SK-N-DZ (cell line): ENCODE data around the gene ARFRP1.
"Not testable (repeated sequence)": the region's sequence is repeated elsewhere in the genome, so short reads cannot be mapped to it uniquely, and the experiment has no call there.

ENCODE experiments used
- DNase-seq: peaks from one replicate; pipeline ENCODE4 v3.0.0-alpha.2; 2015; ENCODE audit warnings: low spot score
- small RNA-seq, 2 experiments: library from RNA; depleted of rRNA; stranded (forward); fragments of <200 nt; gene quantifications; one replicate each; pipeline ENCODE3, GENCODE V24; 2014

Gene ARFRP1

DNA sequence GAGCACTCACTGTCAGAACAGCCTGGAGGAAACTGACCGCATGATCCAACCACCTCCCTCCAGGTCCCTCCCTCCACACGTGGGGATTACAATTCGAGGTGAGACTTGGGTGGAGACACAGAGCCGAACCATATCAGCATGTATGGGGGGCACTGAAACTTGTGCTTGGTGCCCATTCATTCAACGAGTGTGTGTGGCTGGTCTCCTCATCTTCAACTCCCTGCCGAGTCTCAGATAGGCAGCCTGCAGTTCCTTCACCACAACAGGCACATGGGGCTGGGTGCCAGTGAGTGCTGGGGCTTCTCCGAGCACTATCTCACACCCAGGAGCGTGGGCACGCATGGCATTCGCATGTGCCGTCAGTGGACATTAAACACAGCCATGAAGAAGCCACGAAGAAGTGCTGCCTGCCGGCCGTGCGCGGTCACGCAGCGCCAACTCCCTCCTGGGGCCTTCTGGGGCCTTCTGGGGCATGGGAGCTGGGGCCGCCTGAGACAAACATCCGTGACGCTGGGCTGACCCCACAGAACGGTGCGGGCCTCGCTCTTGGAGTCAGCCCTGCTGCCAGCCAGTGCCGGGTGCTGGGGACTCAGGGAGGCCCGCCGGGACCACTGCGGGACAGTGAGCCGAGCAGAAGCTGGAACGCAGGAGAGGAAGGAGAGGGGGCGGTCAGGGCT lies 50.4 kb downstream of the ARFRP1 start:
- DNase-seq = no peak

DNA sequence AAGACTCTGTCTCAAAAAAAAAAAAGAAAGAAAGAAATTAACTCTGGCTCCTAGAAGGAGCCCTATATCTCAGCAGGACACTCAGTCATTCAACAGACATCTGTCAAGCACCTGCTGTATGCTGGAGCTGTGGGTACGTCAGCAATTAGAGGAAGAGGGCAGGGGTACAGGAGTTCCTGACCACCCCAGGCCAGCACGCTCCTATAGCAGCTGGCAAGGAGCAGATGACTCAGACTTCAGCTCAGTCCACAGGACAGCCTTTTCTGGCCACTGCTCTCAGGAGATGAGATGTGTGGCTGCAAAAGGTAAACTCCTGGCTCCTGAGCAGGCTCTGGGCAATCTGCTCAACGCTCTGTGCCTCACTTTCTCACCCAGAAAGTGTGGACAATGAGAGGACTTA lies 51.3 kb downstream of the ARFRP1 start:
- DNase-seq = no peak

DNA sequence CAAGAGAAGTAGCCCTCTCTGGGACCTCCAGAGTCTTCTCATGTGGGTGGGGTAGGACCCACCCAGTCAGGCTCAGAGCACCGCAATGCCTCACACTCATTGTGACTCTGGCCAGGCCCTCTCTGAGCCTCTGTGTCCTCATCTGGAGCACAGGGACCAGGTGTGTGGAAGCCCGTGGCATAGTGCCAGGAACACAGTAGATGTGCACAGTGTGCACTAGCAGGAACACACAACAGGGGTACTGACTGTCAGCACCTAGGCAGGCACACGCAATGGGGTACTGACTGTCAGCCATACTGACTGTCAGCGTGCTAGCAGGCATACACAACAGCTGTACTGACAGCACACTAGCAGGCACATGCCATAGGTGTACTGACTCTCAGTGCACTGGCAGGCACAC lies 52.5 kb downstream of the ARFRP1 start:
- DNase-seq = no peak

DNA sequence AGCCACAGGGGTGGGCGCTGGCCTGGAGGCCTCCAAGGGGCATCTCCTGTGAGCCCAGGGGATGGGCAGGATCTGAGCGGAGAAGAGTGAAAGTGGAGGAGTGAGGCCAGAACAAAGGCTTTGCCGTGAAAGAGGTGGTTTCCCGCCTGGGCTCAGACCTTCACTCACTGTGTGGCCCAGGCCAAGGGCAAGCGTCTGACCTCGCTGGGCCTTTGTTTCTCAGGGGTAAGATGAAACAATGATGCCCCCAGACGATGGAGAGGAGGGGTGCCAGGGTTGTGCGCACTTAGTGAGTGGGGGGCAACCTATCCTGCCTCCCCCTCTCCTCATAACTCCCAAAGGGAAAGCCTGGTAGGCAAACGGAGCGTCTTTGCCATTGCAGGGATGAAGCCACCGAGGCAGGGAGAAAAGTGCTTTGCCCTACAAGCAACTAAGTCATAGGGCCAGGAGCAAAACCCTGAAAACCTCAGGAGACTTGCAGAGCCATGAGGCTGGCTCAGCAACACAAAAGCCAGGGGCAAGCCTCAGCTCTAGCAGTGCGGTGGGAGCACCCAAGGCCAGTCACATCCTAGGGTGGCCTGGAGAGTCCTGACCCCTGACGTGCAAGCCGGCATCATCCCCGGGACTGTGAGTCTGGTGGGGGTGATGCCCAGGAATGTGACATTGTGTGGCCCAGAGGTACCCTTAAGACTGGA lies 53.7 kb downstream of the ARFRP1 start:
- peak; percentile 44 for DNase-seq

DNA sequence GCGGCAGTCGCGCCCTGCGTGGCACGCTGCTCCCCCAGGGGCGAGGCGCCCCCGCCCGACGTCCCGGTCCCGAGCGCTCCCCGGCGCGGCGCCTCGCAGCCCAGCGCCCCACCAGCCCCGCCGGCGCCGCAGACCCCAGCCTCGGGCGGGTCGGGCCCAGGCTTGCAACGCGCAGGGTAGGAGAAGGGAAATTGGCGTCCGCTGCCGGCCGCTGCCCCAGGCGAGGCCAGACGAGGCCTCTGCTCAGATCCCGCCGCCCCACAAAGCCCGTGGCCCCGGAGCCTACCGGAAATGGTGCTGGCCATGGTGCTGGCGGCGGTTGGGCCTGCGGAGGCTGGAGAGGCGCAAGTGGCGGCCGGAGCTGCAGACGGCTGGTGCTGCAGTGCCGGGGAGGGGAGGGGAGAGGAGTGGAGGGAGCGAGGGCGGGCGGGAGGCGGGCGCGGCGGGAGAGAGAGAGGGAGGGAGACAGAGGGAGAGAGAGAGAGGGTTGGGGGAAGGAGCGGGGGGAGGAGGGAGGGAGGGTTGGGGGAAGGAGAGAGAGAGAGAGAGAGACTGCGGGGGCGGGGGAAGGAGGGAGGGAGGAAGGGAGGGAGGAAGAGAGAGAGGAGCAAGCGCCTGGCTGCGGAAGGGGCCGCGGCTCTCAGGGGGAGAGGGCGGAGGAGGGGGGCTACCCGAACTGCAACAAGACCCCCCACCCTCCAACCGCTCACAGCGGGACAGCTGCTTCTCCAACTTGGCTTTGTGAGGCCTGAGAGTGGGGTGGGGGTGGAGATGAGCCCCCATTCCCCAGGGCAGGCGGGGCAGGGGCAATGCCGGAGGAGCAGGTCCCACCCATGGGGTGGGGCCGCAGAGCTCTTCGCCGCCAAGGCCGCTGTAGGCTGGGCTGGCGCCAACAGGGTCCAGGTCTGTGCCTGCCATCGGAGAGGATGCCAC lies 54.5 kb downstream of the ARFRP1 start, which contains the start of gene STMN3:
TSS of gene STMN3 (minus strand) at position 384 of the 933 bp plus-strand sequence. CDS start at position 305, 79 bp downstream.
- peak; percentile 94 for DNase-seq

DNA sequence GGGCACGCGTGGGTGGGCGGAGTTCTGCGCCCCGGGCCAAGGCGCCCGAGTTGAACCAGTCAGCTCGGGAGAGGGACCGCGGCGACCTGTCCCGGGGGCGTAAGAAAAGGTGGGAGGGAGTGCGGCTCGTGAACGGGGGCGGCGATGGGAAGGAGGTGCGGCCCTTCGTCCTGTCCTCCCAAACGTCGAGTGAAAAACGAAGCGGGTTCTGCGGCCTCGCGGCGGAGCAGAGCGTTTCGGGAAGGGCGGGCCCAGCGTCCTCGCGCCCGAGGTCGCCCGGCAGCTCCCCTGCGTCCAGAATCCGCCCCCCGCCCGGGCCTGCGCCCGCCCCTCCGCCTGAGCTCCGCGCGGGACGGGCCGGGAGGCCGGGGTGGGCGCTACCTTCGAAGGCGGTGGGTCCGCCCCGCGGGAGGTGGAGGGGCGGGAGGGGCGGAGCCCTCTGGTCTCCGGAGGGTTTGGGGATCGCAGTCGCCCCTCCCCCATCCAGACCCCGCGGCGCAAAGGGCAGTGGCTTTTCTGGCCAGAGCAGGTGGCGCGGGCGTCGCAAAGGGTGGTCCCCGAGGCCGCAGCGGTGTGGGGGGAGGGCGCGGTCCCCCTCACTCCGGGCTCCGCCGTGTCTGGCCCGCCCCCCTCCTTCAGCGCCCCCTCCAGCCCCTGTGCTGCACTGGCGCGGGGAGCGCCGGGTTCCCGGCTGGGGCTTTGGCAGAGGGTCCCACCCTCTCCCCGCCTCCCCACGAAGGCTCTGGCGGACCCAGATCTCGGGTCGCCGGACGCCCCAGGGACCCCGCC lies 55.4 kb downstream of the ARFRP1 start:
- peak; percentile 85 for DNase-seq

DNA sequence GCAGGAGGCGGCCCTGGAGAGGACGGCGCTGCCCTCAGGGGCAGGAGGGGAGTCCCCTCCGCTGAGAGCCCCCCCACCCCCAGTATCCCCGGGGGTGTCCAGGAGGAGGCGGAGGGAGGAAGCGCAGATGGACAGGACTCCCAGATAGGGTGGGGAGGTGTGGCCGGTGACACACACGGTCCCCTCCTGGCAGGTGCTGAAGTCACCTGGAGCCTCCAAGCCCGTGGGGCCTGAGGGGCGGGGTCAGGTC lies 55.9 kb downstream of the ARFRP1 start:
- no peak for DNase-seq

DNA sequence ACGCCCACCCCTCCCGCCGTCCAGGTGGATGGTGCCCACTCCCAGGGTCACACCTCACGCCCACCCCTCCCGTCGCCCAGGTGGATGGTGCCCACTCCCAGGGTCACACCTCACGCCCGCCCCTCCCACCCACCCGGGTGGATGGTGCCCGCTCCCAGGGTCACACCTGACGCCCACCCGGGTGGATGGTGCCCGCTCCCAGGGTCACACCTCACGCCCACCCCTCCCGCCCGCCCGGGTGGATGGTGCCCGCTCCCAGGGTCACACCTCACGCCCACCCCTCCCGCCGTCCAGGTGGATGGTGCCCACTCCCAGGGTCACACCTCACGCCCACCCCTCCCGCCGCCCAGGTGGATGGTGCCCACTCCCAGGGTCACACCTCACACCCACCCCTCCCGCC lies 57.3 kb downstream of the ARFRP1 start:
- not testable (repeated sequence) for DNase-seq

DNA sequence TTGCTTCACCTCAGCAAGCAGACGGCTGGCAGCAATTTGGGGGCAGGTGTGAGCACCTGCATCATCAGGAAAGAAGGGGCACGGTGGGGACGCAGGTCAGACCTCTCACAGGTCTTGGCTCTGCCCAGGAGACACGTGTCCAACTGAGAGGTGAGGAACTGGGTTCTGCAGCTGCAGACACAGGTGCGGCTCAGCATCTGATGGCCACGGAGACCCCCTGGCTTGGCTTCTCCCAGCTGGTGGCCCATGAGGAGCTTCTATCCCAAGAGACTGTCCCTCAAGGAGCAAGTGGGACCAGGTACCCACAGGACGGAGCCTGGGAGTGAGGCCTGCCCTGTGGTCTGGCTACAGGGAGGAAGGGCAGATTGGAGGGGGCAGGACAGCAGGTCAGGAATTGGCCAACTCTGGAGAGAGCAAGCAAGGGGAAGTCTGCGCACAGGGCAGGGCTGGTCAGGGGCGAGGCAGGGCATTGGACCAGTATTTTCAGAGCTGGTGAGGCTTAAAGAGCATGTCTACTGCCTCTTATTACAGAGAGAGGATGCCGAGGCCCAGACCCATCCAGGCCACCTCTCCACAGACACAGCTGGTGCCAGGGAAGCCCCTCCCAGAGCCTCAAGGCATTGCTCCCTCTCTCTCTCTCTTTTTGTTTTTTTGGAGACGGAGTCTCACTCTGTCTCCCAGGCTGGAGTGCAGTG lies 58.7 kb downstream of the ARFRP1 start:
- DNase-seq = no peak

Small RNAs within 50 kb of the gene (small RNA-seq; reads per million reads assigned to genes)
- gene LIME1 (0 to 0.09 reads per million in 2 experiments), gene TNFRSF6B (0 reads per million in 2 experiments)
